SK-N-SH (cell line): ENCODE results near the gene TUT4. TPM values are rescaled to one million over a fixed set of nuclear protein-coding genes. Genes with fewer than 3 reads are reported as not detected.

Source experiments
- CTCF ChIA-PET: fragments of 300-600, 350-600 bp; formaldehyde crosslinking; extraction: SDS; loops from one replicate; lab custom pipeline; 2021; lab: Yijun Ruan, JAX
- POLR2A ChIA-PET: fragments of 350-600 bp; sonication (Branson Sonifier 250); formaldehyde crosslinking; extraction: SDS; loops from one replicate; lab custom pipeline; 2020; ENCODE audit warnings: antibody characterized with exemption, inconsistent platforms; lab: Yijun Ruan, JAX
- DNase-seq: peaks from one replicate; pipeline ENCODE4 v3.0.0; 2012
- H2AFZ ChIP-seq: fragments of 200-600 bp; sonication (generic); 2 replicates; pipeline ENCODE4 v1.8.1; 2016; ENCODE audit warnings: antibody characterized with exemption, mild to moderate bottlenecking, low read depth
- H3F3A ChIP-seq: fragments of 200-600 bp; sonication (generic); replicated peaks from 2 replicates; pipeline ENCODE3; 2016; ENCODE audit warnings: antibody characterized with exemption, mild to moderate bottlenecking; ENCODE audit not compliant: insufficient read depth
- H3K27ac ChIP-seq, 2 experiments: fragments of 200-500 bp in 1 of 2; fragments of 200-600 bp in 1 of 2; sonication (Bioruptor generic) in 1 of 2; sonication (generic), shearing (Covaris generic) in 1 of 2; 2 replicates each; pipeline versions ENCODE4 v1.5.1 to v1.6.1; 2014 to 2016; ENCODE audit warnings: low read depth in 2 of 2, inconsistent platforms in 1 of 2, low read length in 1 of 2, mild to moderate bottlenecking in 1 of 2, mixed read lengths in 1 of 2
- H3K27me3 ChIP-seq: fragments of 200-600 bp; sonication (generic), shearing (Covaris generic); 2 replicates; pipeline ENCODE4 v1.6.1; 2016; ENCODE audit warnings: mixed run types; ENCODE audit not compliant: insufficient read depth
- H3K36me3 ChIP-seq, 2 experiments: fragments of 200-500 bp in 1 of 2; fragments of 200-600 bp in 1 of 2; sonication (Bioruptor generic) in 1 of 2; sonication (generic) in 1 of 2; replicated peaks in 1 of 2; 2 replicates each; pipeline versions ENCODE3 to v1.5.1; 2014 to 2016; ENCODE audit warnings: low read length in 1 of 2, mild to moderate bottlenecking in 1 of 2; ENCODE audit not compliant: insufficient read depth in 2 of 2, control insufficient read depth in 1 of 2
- H3K4me1 ChIP-seq, 2 experiments: fragments of 200-500 bp in 1 of 2; fragments of 200-600 bp in 1 of 2; sonication (Bioruptor generic) in 1 of 2; sonication (generic), shearing (Covaris generic) in 1 of 2; 2 replicates each; pipeline versions ENCODE4 v1.5.1 to v1.6.1; 2014 to 2016; ENCODE audit warnings: low read depth in 1 of 2, low read length in 1 of 2, mixed run types in 1 of 2; ENCODE audit not compliant: insufficient read depth in 2 of 2, control insufficient read depth in 1 of 2
- H3K4me2 ChIP-seq: fragments of 200-600 bp; sonication (generic), shearing (Covaris generic); 2 replicates; pipeline ENCODE4 v1.6.1; 2017; ENCODE audit warnings: mixed run types
- H3K4me3 ChIP-seq, 2 experiments: fragments of 200-500 bp in 1 of 2; fragments of 200-600 bp in 1 of 2; sonication (Bioruptor generic) in 1 of 2; sonication (generic), shearing (Covaris generic) in 1 of 2; 2 replicates each; pipeline versions ENCODE4 v1.5.1 to v1.8.1; 2014 to 2016; ENCODE audit warnings: low read depth in 2 of 2, inconsistent platforms in 1 of 2, low read length in 1 of 2, mild to moderate bottlenecking in 1 of 2, mixed read lengths in 1 of 2, moderate library complexity in 1 of 2
- H3K79me2 ChIP-seq: fragments of 200-600 bp; sonication (generic); 2 replicates; pipeline ENCODE4 v1.8.1; 2017; ENCODE audit warnings: mild to moderate bottlenecking; ENCODE audit not compliant: insufficient read depth
- H3K9ac ChIP-seq: fragments of 200-600 bp; sonication (generic); 2 replicates; pipeline ENCODE4 v1.6.1; 2017; ENCODE audit warnings: mixed run types
- H3K9me2 ChIP-seq: fragments of 200-600 bp; sonication (generic); 2 replicates; pipeline ENCODE4 v1.6.1; 2017; ENCODE audit warnings: mixed run types
- H3K9me3 ChIP-seq: fragments of 200-600 bp; sonication (generic); 2 replicates; pipeline ENCODE4 v1.6.1; 2017; ENCODE audit warnings: mixed run types, mild to moderate bottlenecking, moderate library complexity
- H4K20me1 ChIP-seq: fragments of 200-600 bp; sonication (generic); 2 replicates; pipeline ENCODE4 v1.6.1; 2017; ENCODE audit warnings: mild to moderate bottlenecking, mixed run types; ENCODE audit not compliant: insufficient read depth
- CTCF ChIP-seq: fragments of 200-600 bp; sonication (generic); IDR thresholded peaks from 2 replicates; pipeline ENCODE4 v1.6.1; 2017; ENCODE audit warnings: antibody characterized with exemption, mild to moderate bottlenecking, moderate library complexity
- ELF1 ChIP-seq: IDR thresholded peaks from 2 replicates; pipeline ENCODE4 v1.4.0; 2012
- EZH2phosphoT487 ChIP-seq: fragments of 200-600 bp; sonication (generic); IDR thresholded peaks from 2 replicates; pipeline ENCODE4 v1.6.1; 2017; ENCODE audit warnings: low read depth, mixed run types, mild to moderate bottlenecking, antibody characterized with exemption, moderate library complexity, borderline replicate concordance
- FOSL2 ChIP-seq: IDR thresholded peaks from 2 replicates; pipeline ENCODE4 v1.4.0; 2012; ENCODE audit warnings: low read depth, mild to moderate bottlenecking, moderate library complexity, borderline replicate concordance
- FOXJ3 ChIP-seq: sonication (generic); formaldehyde crosslinking; IDR thresholded peaks from 2 replicates; pipeline ENCODE4 v1.5.1; 2020; ENCODE audit warnings: mild to moderate bottlenecking, missing genetic modification reagents
- GABPA ChIP-seq: IDR thresholded peaks from 2 replicates; pipeline ENCODE4 v1.4.0; 2012; ENCODE audit warnings: low read depth, mild to moderate bottlenecking
- GATA2 ChIP-seq: sonication (generic); formaldehyde crosslinking; IDR thresholded peaks from 2 replicates; pipeline ENCODE4 v1.5.0; 2020; ENCODE audit warnings: mild to moderate bottlenecking, missing genetic modification reagents
- IRF3 ChIP-seq: fragments of 150-350 bp; IDR thresholded peaks from 2 replicates; pipeline ENCODE4 v1.6.1; 2016; ENCODE audit warnings: mild to moderate bottlenecking, low read depth, low read length
- MAX ChIP-seq: IDR thresholded peaks from 2 replicates; pipeline ENCODE4 v1.4.0; 2012; ENCODE audit warnings: low read depth
- MEF2A ChIP-seq: IDR thresholded peaks from 2 replicates; pipeline ENCODE4 v1.4.0; 2012; ENCODE audit warnings: low read depth, borderline replicate concordance
- MXI1 ChIP-seq: IDR thresholded peaks from 2 replicates; pipeline ENCODE4 v1.6.1; 2012; ENCODE audit warnings: mild to moderate bottlenecking, low read depth, low read length, improper control_type of control experiment
- NRF1 ChIP-seq: IDR thresholded peaks from 2 replicates; pipeline ENCODE4 v1.6.1; 2012; ENCODE audit warnings: low read depth, mild to moderate bottlenecking, low read length
- PBX3 ChIP-seq: IDR thresholded peaks from 2 replicates; pipeline ENCODE4; 2012
- POLR2AphosphoS5 ChIP-seq: IDR thresholded peaks from 2 replicates; pipeline ENCODE4 v1.6.1; 2012; ENCODE audit warnings: low read depth, low read length
- RCOR1 ChIP-seq: fragments of 150-350 bp; IDR thresholded peaks from 2 replicates; pipeline ENCODE4 v1.6.1; 2017; ENCODE audit warnings: antibody characterized with exemption, low read length
- TAF1 ChIP-seq: IDR thresholded peaks from 2 replicates; pipeline ENCODE4 v1.6.1; 2012; ENCODE audit warnings: low read depth, mild to moderate bottlenecking, low read length, moderate library complexity, borderline replicate concordance
- TCF12 ChIP-seq: IDR thresholded peaks from 2 replicates; pipeline ENCODE4 v1.4.0; 2012
- TEAD4 ChIP-seq: IDR thresholded peaks from 2 replicates; pipeline ENCODE4 v1.4.0; 2012; ENCODE audit warnings: mild to moderate bottlenecking, borderline replicate concordance; ENCODE audit not compliant: insufficient read depth
- USF2 ChIP-seq: fragments of 150-350 bp; IDR thresholded peaks from 2 replicates; pipeline ENCODE4 v1.6.1; 2017; ENCODE audit warnings: antibody characterized with exemption, low read length, low read depth, borderline replicate concordance
- YY1 ChIP-seq: IDR thresholded peaks from 2 replicates; pipeline ENCODE4 v1.4.0; 2012; ENCODE audit warnings: low read depth, mild to moderate bottlenecking
- WGBS: methylation state at CpG from one replicate; pipeline ENCODE4 v1.1.6; 2017; ENCODE audit warnings: low lambda C conversion rate; 5-methylcytosine and 5-hydroxymethylcytosine counted together
- polyA plus RNA-seq, 3 experiments: library from polyadenylated mRNA; depleted of rRNA; stranded (reverse); fragments of >200 nt; gene quantifications; 2 replicates each; pipeline ENCODE4 v1.2.3, GENCODE V29; 2012

The TUT4 gene
- polyA plus RNA-seq, 1 of the 3 experiments (the other 2 are of a cell fraction), result 28.3 TPM

GRCh38 chr1:52585474-52585873, 32.6 kb upstream of the TUT4 start:
- no peak for TF ChIP-seq POLR2AphosphoS5
- TF ChIP-seq FOSL2, result no peak
- TF ChIP-seq MEF2A, result no peak
- no peak for TF ChIP-seq CTCF
- TF ChIP-seq PBX3, result no peak
- TF ChIP-seq ELF1, result no peak
- no peak for TF ChIP-seq EZH2phosphoT487
- TF ChIP-seq GABPA, result no peak
- no peak for TF ChIP-seq TCF12
- TF ChIP-seq MAX, result no peak
- TF ChIP-seq IRF3, result no peak
- no peak for TF ChIP-seq YY1
- Histone ChIP-seq H3K4me1 (peaks cover 0 to 7% of the 10 kb centered on the region in 2 experiments; a peak in 1 of 4 replicates), H3K9ac (no peak overlapping the region), H3K27me3 (no peaks in the 10 kb centered on the region), H3F3A (no peaks in the 10 kb centered on the region), H3K4me3 (no peak overlapping the region), H3K36me3 (no peaks in the 10 kb centered on the region), H3K27ac (no peak overlapping the region), H2AFZ (no peak overlapping the region), H3K9me3 (no peaks in the 10 kb centered on the region), H3K9me2 (no peaks in the 10 kb centered on the region), H3K4me2 (no peak overlapping the region), H3K79me2 (no peaks in the 10 kb centered on the region), H4K20me1 (no peaks in the 10 kb centered on the region)
- no peak for DNase-seq
- POLR2A ChIA-PET, result no interaction called here
- 20% methylated on average over 1 of the region's 1 CpG for WGBS
- CTCF ChIA-PET, result interaction anchor here (1.7 kb wide), 1 partner anchor 19 kb away, joined by 3 read pairs; no protein-coding TSS in a partner anchor

- Histone ChIP-seq H3K79me2 (no peaks in the 10 kb centered on the region), H3K36me3 (no peaks in the 10 kb centered on the region), H3K9me3 (no peaks in the 10 kb centered on the region), H3K4me3 (no peak overlapping the region), H3K9me2 (no peaks in the 10 kb centered on the region), H3F3A (no peaks in the 10 kb centered on the region), H3K4me2 (no peak overlapping the region), H2AFZ (no peak overlapping the region), H3K4me1 (no peaks in the 10 kb centered on the region), H3K27ac (no peak overlapping the region), H3K9ac (no peak overlapping the region), H4K20me1 (no peaks in the 10 kb centered on the region), H3K27me3 (no peaks in the 10 kb centered on the region)
- ChIA-PET CTCF (no interaction called here), POLR2A (no interaction called here)
- no peak for DNase-seq
- WGBS, result 86% methylated on average over 10 of the region's 10 CpGs
- TF ChIP-seq TEAD4 (no peak), USF2 (no peak), FOXJ3 (CRISPR knock-in tag) (no peak), NRF1 (no peak), GATA2 (CRISPR knock-in tag) (no peak), EZH2phosphoT487 (no peak), MXI1 (no peak), RCOR1 (no peak), IRF3 (no peak), PBX3 (no peak), POLR2AphosphoS5 (no peak), TAF1 (no peak)
These were observed 29.3 kb upstream of the TUT4 start for GRCh38 chr1:52582116-52582696.
